BE2C (cell line): Measurements from ENCODE around the gene SVBP.

Experiments used
- DNase-seq: peaks from one replicate; pipeline ENCODE4 v3.0.0-alpha.2; 2020
- H3K27me3 ChIP-seq: fragments of 250-450 bp; sonication (Bioruptor Pico); 2 replicates; pipeline ENCODE4 v1.5.1; 2020; ENCODE audit warnings: mild to moderate bottlenecking
- H3K36me3 ChIP-seq: fragments of 250-450 bp; sonication (Bioruptor Pico); 2 replicates; pipeline ENCODE4 v1.5.1; 2020; ENCODE audit warnings: mild to moderate bottlenecking
- H3K4me1 ChIP-seq: fragments of 250-450 bp; sonication (Bioruptor Pico); 2 replicates; pipeline ENCODE4 v1.5.1; 2020
- H3K4me3 ChIP-seq: 2 replicates; pipeline ENCODE4 v1.5.1; 2011; ENCODE audit warnings: low read depth, low read length
- H3K9me3 ChIP-seq: fragments of 250-450 bp; sonication (Bioruptor Pico); 2 replicates; pipeline ENCODE4 v1.5.1; 2020
- TF ChIP-seq, protein P1 (sequence below): IDR thresholded peaks from 2 replicates; pipeline ENCODE4 v1.5.1; 2012; ENCODE audit warnings: mild to moderate bottlenecking, low read depth, low read length

The SVBP gene

DNA sequence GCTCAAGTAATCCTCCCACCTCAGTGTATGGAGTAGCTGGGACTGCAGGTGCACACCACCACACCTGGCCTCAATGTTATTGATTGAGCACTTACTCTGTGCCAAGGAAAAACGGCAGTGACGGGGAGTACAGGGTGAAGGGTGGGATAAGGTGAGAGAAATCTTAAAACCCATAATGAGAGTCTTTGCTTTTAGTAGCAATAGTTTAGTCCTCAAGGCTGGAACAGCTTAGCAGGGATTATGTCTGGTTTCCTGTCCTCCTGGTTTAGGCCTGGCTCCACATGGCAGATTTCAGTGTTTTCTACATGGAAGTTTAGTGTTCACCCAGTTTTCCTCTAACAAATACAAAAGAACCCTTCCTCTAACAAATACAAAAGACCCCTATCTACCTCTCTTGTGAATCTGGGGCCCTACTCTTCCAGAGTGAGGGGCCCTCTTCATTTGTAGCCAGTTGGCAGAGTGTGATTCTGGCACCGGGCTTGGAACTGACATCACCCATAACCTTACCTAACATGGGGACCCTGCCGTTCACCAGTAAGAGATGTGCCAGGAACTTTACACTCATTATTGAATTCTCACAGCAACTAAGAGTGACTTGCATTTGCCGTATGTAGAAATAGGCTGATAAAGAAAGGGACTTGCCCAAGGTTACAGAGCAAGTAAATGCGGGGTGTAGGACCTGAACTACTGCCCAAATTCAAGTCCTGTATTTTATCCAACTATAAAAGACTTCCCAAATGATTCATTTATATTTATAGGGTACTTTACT, 36.1 kb upstream of the SVBP start:
- Histone ChIP-seq H3K9me3 (no peaks in the 10 kb centered on the region), H3K27me3 (no peaks in the 10 kb centered on the region), H3K4me1 (no peaks in the 10 kb centered on the region), H3K4me3 (no peak overlapping the region), H3K36me3 (no peaks in the 10 kb centered on the region; the same call in 1 of the 2 replicates)
- TF ChIP-seq, protein P1, sequence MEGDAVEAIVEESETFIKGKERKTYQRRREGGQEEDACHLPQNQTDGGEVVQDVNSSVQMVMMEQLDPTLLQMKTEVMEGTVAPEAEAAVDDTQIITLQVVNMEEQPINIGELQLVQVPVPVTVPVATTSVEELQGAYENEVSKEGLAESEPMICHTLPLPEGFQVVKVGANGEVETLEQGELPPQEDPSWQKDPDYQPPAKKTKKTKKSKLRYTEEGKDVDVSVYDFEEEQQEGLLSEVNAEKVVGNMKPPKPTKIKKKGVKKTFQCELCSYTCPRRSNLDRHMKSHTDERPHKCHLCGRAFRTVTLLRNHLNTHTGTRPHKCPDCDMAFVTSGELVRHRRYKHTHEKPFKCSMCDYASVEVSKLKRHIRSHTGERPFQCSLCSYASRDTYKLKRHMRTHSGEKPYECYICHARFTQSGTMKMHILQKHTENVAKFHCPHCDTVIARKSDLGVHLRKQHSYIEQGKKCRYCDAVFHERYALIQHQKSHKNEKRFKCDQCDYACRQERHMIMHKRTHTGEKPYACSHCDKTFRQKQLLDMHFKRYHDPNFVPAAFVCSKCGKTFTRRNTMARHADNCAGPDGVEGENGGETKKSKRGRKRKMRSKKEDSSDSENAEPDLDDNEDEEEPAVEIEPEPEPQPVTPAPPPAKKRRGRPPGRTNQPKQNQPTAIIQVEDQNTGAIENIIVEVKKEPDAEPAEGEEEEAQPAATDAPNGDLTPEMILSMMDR: no peak
- DNase-seq: no peak

DNA sequence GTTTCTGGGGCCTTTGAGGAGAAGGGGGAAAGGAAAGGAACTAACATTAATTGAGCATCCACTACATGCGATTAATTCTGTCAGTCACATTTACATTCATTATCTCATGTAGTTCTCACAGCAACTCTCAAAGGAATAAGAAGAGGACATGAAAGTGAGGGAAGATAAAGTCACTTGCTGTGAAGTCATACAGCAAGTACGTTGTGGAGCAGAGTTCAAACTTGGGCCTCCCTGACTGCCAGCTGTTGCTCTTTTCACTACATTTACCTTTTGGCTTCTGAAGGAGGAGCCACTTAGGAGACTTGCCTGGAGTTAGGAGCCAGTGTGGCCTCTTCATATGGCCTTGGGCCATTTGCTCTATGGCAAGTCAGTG, 35.4 kb upstream of the SVBP start:
- H3K9me3 ChIP-seq: no peaks in the 10 kb centered on the region
- H3K4me3 ChIP-seq: no peak overlapping the region
- TF ChIP-seq, protein P1: no peak
- H3K4me1 ChIP-seq: no peaks in the 10 kb centered on the region
- H3K27me3 ChIP-seq: no peaks in the 10 kb centered on the region
- no peak for DNase-seq
- no peaks in the 10 kb centered on the region; the same call in 1 of the 2 replicates for H3K36me3 ChIP-seq

DNA sequence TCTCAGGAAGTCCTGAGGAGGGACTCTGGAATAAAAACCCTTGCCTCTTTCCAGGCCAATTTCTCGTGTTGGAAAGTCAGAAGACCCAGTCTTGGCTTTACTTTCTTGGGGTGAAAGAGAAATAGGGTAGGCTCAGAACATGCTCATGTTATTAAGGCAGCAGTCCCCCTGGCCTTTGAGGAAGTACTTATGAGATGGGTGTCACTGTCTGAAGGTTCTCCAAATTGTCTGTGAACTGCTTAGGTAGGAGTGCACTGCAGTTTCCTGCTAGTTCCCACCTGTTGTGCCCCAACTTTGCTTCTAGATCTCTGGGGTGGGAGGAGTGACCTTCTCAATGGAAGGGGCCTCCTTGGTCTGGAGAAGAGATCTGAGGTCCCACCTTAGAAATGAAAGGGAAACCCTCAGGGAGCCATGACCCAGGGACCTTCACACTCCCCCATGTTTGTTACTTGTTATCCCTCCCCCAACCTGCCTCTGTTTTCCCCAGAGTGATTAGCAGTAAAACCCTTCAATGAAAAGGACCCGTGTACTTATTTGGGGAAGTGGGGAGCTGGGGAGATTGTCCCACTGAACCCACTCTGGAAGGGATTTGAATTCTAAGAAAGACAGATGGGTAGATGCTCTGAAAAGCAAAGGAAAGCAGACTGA, 34.9 kb upstream of the SVBP start:
- TF ChIP-seq, protein P1: no peak
- H3K27me3 ChIP-seq: no peaks in the 10 kb centered on the region
- DNase-seq: no peak
- H3K9me3 ChIP-seq: no peaks in the 10 kb centered on the region
- no peak overlapping the region for H3K4me3 ChIP-seq
- H3K36me3 ChIP-seq: no peaks in the 10 kb centered on the region; the same call in 1 of the 2 replicates
- no peaks in the 10 kb centered on the region for H3K4me1 ChIP-seq

DNA sequence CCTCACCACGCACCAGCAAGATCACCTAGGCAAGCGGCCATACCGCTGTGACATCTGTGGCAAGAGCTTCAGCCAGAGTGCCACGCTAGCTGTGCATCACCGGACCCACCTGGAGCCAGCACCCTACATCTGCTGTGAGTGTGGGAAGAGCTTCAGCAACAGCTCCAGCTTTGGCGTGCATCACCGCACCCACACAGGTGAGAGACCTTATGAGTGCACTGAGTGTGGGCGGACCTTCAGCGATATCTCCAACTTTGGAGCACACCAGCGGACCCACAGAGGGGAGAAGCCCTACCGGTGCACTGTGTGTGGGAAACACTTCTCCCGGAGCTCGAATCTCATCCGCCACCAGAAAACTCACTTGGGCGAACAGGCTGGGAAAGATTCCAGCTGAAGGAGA, 34.2 kb upstream of the SVBP start:
- Histone ChIP-seq H3K4me1 (no peaks in the 10 kb centered on the region), H3K27me3 (no peaks in the 10 kb centered on the region), H3K4me3 (no peak overlapping the region), H3K36me3 (no peaks in the 10 kb centered on the region; the same call in 1 of the 2 replicates), H3K9me3 (no peaks in the 10 kb centered on the region)
- DNase-seq: no peak
- TF ChIP-seq, protein P1: no peak

DNA sequence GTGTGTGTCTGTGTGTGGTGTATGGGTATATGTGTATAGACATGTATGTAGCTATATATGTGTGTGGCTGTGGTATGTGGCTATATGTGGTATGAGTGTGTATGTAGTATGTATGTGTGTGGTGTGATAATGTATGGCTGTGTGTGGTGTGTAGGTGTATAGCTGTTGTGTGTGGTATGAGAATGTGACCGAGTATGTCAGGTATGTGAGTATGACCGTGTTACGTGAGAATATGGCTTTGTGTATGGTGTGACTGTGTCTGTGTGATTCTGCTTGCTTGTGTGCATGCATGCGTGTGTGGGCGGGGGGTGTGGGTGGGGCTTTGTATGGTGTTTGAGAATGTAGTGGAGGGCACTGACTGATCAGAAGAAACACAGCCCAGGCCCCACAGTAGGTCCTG, 32.7 kb upstream of the SVBP start:
- TF ChIP-seq, protein P1: no peak
- H3K4me1 ChIP-seq: no peaks in the 10 kb centered on the region
- H3K9me3 ChIP-seq: no peaks in the 10 kb centered on the region
- DNase-seq: no peak
- no peak overlapping the region for H3K4me3 ChIP-seq
- no peaks in the 10 kb centered on the region; the same call in 1 of the 2 replicates for H3K36me3 ChIP-seq
- no peaks in the 10 kb centered on the region for H3K27me3 ChIP-seq

DNA sequence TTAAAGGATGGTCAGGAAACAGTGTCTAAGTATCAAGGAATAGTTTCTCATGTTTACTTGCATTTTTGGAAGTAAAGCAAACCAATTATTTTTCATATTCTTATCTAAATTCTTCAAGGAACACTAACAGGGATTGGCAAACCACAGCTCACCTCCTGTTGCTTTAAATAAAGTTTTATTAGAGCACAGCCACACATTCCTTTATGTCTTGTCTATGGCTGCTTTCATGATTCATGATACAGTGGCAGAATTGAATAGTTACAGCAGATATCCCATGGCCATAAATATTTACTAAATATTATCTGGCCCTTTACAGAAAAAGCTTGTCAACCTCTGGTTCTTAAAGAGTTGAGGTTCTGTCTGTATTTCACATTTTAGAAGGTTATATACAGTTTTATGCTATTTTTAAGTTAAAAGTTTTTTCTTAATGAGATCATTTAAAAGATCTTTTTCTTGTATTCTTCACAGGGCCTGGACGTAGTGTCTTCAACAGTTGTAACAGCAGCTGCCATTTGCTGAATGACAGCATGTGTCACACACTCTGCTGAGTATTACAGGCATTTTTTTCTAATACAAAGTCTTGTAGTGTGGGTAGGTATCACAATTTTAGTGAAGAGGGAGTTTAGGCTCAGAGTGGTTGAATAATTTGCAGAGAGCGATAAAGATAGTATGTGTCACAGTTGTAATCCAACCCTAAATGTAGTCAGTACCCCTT, 31.8 kb upstream of the SVBP start:
- H3K27me3 ChIP-seq: no peaks in the 10 kb centered on the region
- no peaks in the 10 kb centered on the region for H3K9me3 ChIP-seq
- DNase-seq: no peak
- H3K4me1 ChIP-seq: no peaks in the 10 kb centered on the region
- H3K4me3 ChIP-seq: no peak overlapping the region
- TF ChIP-seq, protein P1: no peak
- H3K36me3 ChIP-seq: no peaks in the 10 kb centered on the region; the same call in 1 of the 2 replicates
